Type B pancreatic cell (in vitro differentiated cells): Measurements from ENCODE around the gene ADPRH. TPM values are rescaled to one million over a fixed set of nuclear protein-coding genes. Genes with fewer than 3 reads are reported as not detected.

Experiments
- DNase-seq: peaks from one replicate; pipeline ENCODE4 v3.0.0; 2021; ENCODE audit warnings: mixed read lengths; ENCODE audit not compliant: unreplicated experiment; ENCODE audit errors: extremely low spot score
- H3K27ac Mint-ChIP-seq: 2 replicates; pipeline ENCODE4 v1.8.0; 2021; ENCODE audit warnings: mild to moderate bottlenecking, mixed read lengths
- H3K27me3 Mint-ChIP-seq: 2 replicates; pipeline ENCODE4 v1.8.0; 2021; ENCODE audit warnings: mixed read lengths
- H3K36me3 Mint-ChIP-seq: 2 replicates; pipeline ENCODE4 v1.8.0; 2021; ENCODE audit warnings: mixed read lengths
- H3K4me1 Mint-ChIP-seq: one replicate; pipeline ENCODE4 v1.8.0; 2021; ENCODE audit warnings: mixed read lengths; ENCODE audit not compliant: unreplicated experiment
- H3K4me3 Mint-ChIP-seq: 2 replicates; pipeline ENCODE4 v1.8.0; 2021; ENCODE audit warnings: mild to moderate bottlenecking, mixed read lengths
- H3K9me3 Mint-ChIP-seq: 2 replicates; pipeline ENCODE4 v1.8.0; 2021; ENCODE audit warnings: mixed read lengths
- CTCF ChIP-seq: fragments of 200-600 bp; sonication (generic); conservative IDR thresholded peaks from 2 replicates; pipeline ENCODE4 v1.5.0; 2021; ENCODE audit warnings: antibody characterized with exemption, mild to moderate bottlenecking
- total RNA-seq: library from RNA; stranded (reverse); gene quantifications from 2 replicates; pipeline ENCODE4 v1.2.1, GENCODE V29; 2021; ENCODE audit warnings: low replicate concordance

ADPRH gene
- total RNA-seq, 1 donor from 2014 or later, result 2.9 TPM

- H3K36me3 Mint-ChIP-seq, result no peaks in the 10 kb centered on the region
- H3K27me3 Mint-ChIP-seq, result no peaks in the 10 kb centered on the region
- no peak for DNase-seq
Observed at GRCh38 chr3:119597548-119598288, 18.4 kb downstream of the ADPRH start, which contains the start of gene PLA1A. TSS of gene PLA1A (plus strand) at chr3:119597885. CDS start at chr3:119597914, 29 bp downstream.

GRCh38 chr3:119598410-119599098, 19.3 kb downstream of the ADPRH start:
- Mint-ChIP-seq H3K4me1 (peaks cover 17% of the 10 kb centered on the region), H3K27ac (peak overlapping the region; percentile 11), H3K27me3 (no peaks in the 10 kb centered on the region), H3K4me3 (no peak overlapping the region), H3K36me3 (no peaks in the 10 kb centered on the region), H3K9me3 (no peaks in the 10 kb centered on the region)
- no peak for TF ChIP-seq CTCF
- no peak for DNase-seq

More at GRCh38 chr3:119597548-119598288, 18.4 kb downstream of the ADPRH start, which contains the start of gene PLA1A:
- Mint-ChIP-seq H3K27ac (peak within 1 kb of the TSS; percentile 11), H3K4me1 (peaks cover 17% of the 10 kb centered on the region), H3K4me3 (no peak within 1 kb of the TSS), H3K9me3 (no peaks in the 10 kb centered on the region)
- no peak for TF ChIP-seq CTCF

GRCh38 chr3:119599558-119600174, 20.4 kb downstream of the ADPRH start:
- no peaks in the 10 kb centered on the region for H3K27me3 Mint-ChIP-seq
- no peak for DNase-seq
- H3K27ac Mint-ChIP-seq, result no peak overlapping the region
- H3K36me3 Mint-ChIP-seq, result no peaks in the 10 kb centered on the region
- peaks cover 17% of the 10 kb centered on the region for H3K4me1 Mint-ChIP-seq
- no peak for TF ChIP-seq CTCF
- H3K9me3 Mint-ChIP-seq, result no peaks in the 10 kb centered on the region
- no peak overlapping the region for H3K4me3 Mint-ChIP-seq

GRCh38 chr3:119600732-119601131, 21.4 kb downstream of the ADPRH start:
- Mint-ChIP-seq H3K27ac (no peak overlapping the region), H3K27me3 (no peaks in the 10 kb centered on the region), H3K9me3 (no peaks in the 10 kb centered on the region), H3K4me1 (peaks cover 17% of the 10 kb centered on the region), H3K4me3 (no peak overlapping the region), H3K36me3 (no peaks in the 10 kb centered on the region)
- TF ChIP-seq CTCF, result peak; percentile 40
- no peak for DNase-seq

- Mint-ChIP-seq H3K27ac (no peak overlapping the region), H3K4me1 (peaks cover 17% of the 10 kb centered on the region), H3K9me3 (no peaks in the 10 kb centered on the region), H3K4me3 (no peak overlapping the region), H3K36me3 (no peaks in the 10 kb centered on the region), H3K27me3 (no peaks in the 10 kb centered on the region)
- TF ChIP-seq CTCF, result no peak
- DNase-seq, result no peak
Observed at GRCh38 chr3:119601154-119601553, 21.9 kb downstream of the ADPRH start.
